ENCODE data around the gene SLC26A8. TPM values are rescaled to one million over a fixed set of nuclear protein-coding genes. Genes with fewer than 3 reads are reported as not detected.

The SLC26A8 gene
- total and polyA plus RNA-seq, 2 of the 13 experiments (the other 11 are each of a cell fraction or from before 2014, with no cell fraction given) = 0.46 TPM; not detected in 1

DNA sequence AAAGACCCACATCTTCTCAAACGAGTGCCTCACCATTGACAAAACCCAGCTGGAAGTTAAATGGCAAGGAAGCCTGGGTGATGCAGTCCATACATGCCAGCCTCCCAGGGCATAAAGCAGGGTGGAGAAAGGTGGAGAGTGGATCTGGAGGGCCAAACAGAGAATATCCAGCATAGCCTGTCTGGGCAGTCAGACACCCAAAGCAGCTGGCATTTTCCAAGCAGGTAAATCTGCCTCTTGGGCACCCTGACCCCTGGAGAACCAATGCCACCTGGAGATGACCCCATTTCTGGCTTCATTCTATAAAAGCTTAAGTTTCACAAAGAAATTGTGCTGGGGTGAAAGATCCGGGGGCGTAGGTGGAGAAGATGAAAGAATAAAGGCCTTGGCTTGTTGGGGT lies 98.5 kb downstream of the SLC26A8 start:
- 97% methylated on average over 3 of the region's 3 CpGs for WGBS (ENCODE audit: low lambda C conversion rate)
- no peak overlapping the region for H2AFZ ChIP-seq (ENCODE audit: low read length)
- no peak overlapping the region for H3K4me2 ChIP-seq (ENCODE audit: low read depth, low read length)
- no peak for ATAC-seq
- no peak for DNase-seq (ENCODE audit: low spot score)
- H3K27me3 ChIP-seq (ENCODE audit: control insufficient read depth in 1 of 2, insufficient read depth in 2 of 2, low read length in 2 of 2) = no peaks in the 10 kb centered on the region
- no peaks in the 10 kb centered on the region for H3K9me3 ChIP-seq (ENCODE audit: low read length)
- H4K20me1 ChIP-seq (ENCODE audit: insufficient read depth, low read length) = no peaks in the 10 kb centered on the region
- TF ChIP-seq TRIM24 (CRISPR knock-in tag; IDR thresholded peaks at IDR 0.05) (no peak), HOXA5 (CRISPR knock-in tag; IDR thresholded peaks at IDR 0.05) (no peak), ZNF124 (CRISPR knock-in tag; IDR thresholded peaks at IDR 0.05) (no peak), ZKSCAN5 (CRISPR knock-in tag; IDR thresholded peaks at IDR 0.05) (no peak)
- TF ChIP-seq, protein P1, sequence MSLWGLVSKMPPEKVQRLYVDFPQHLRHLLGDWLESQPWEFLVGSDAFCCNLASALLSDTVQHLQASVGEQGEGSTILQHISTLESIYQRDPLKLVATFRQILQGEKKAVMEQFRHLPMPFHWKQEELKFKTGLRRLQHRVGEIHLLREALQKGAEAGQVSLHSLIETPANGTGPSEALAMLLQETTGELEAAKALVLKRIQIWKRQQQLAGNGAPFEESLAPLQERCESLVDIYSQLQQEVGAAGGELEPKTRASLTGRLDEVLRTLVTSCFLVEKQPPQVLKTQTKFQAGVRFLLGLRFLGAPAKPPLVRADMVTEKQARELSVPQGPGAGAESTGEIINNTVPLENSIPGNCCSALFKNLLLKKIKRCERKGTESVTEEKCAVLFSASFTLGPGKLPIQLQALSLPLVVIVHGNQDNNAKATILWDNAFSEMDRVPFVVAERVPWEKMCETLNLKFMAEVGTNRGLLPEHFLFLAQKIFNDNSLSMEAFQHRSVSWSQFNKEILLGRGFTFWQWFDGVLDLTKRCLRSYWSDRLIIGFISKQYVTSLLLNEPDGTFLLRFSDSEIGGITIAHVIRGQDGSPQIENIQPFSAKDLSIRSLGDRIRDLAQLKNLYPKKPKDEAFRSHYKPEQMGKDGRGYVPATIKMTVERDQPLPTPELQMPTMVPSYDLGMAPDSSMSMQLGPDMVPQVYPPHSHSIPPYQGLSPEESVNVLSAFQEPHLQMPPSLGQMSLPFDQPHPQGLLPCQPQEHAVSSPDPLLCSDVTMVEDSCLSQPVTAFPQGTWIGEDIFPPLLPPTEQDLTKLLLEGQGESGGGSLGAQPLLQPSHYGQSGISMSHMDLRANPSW (CRISPR knock-in tag; IDR thresholded peaks at IDR 0.05; ENCODE audit: borderline replicate concordance) = no peak
- TF ChIP-seq, protein P2, sequence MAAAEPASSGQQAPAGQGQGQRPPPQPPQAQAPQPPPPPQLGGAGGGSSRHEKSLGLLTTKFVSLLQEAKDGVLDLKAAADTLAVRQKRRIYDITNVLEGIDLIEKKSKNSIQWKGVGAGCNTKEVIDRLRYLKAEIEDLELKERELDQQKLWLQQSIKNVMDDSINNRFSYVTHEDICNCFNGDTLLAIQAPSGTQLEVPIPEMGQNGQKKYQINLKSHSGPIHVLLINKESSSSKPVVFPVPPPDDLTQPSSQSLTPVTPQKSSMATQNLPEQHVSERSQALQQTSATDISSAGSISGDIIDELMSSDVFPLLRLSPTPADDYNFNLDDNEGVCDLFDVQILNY (CRISPR knock-in tag; conservative IDR thresholded peaks at IDR 0.05) = no peak
- H3K79me2 ChIP-seq (ENCODE audit: insufficient read depth, low read length) = peaks cover 4% of the 10 kb centered on the region
- H3K9ac ChIP-seq (ENCODE audit: insufficient read depth, low read depth, low read length) = no peak overlapping the region
- no peaks in the 10 kb centered on the region for H3K36me3 ChIP-seq (replicated peaks in 1 of 2; ENCODE audit: control insufficient read depth in 1 of 2, insufficient read depth in 2 of 2, low read length in 2 of 2)
- POLR2A ChIA-PET = no interaction called here
- no peak overlapping the region for H3K4me3 ChIP-seq (replicated peaks in 1 of 3; ENCODE audit: insufficient read depth in 1 of 3, low read depth in 2 of 3, low read length in 3 of 3)
- peaks cover 29% of the 10 kb centered on the region for H3K4me1 ChIP-seq (ENCODE audit: insufficient read depth, low read length)
- BruUV-seq (replicated peaks) = no TSS peak
- intact Hi-C loops (cut with micrococcal nuclease; ENCODE audit: unreplicated experiment) (no loop called here), in situ Hi-C loops (cut with HindIII; ENCODE audit: extremely low pct_ligation_motif_present, low pct_unique_long_range_greater_than_20kb) (no loop called here)
- CTCF ChIA-PET (ENCODE audit: low intra/inter-chr PET ratio, low total read pairs) = no interaction called here
- no peak overlapping the region for H3K27ac ChIP-seq (ENCODE audit: extremely low read length, insufficient read depth, low read length)
- no peak for FAIRE-seq
